ENCODE results near the gene HTR3A.

The HTR3A gene

DNA sequence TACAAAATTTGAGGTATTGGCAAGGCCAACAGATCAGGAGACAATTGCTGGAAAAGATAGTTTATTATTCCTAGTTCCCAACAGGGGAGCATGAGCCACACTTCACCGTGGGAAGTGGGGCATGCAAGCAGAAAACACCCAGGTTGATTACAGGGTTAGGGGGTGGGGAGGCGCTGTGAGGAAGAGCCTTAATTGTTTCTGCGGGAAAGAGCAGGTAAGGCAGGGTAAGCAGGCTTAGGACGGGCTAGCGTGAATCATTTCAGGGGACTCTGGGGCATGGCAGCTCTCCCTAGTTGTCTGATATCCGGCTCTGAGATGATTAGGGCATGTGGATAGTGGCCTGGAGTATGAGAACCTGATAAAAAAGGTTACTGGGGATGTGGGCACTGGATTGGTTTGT lies 20.7 kb upstream of the HTR3A start:
- H3K4me3 Mint-ChIP-seq: no peak overlapping the region
- H3K27ac Mint-ChIP-seq: no peak overlapping the region
- no peaks in the 10 kb centered on the region for H3K4me1 Mint-ChIP-seq (ENCODE audit: low read depth)
- no peaks in the 10 kb centered on the region for H3K36me3 Mint-ChIP-seq
- H3K9me3 Mint-ChIP-seq (ENCODE audit: low read depth): no peaks in the 10 kb centered on the region
- H3K27me3 Mint-ChIP-seq: peaks cover 10% of the 10 kb centered on the region

DNA sequence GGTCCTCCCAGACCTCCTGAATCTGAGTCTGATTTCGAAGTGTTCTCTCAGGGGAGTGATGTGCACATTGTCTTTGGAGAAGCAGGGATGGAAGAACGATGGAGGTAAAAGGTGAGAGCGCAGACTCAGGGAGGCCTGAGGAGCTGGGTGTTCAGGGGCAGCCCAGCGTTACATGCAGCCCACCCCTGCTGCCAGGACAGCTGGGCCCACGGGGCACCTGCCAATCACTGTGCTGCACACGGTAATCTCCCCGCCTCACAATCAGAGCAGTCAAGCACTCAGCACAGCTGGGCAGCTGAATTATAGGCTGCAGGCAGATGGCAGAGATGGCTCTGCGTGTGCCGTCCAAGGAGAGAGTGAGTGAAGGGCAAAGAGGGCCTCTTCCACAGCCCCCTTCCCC lies 17.9 kb upstream of the HTR3A start:
- Mint-ChIP-seq H3K9me3 (ENCODE audit: low read depth) (no peaks in the 10 kb centered on the region), H3K27ac (no peak overlapping the region), H3K4me1 (ENCODE audit: low read depth) (no peaks in the 10 kb centered on the region), H3K27me3 (peaks cover 10% of the 10 kb centered on the region), H3K36me3 (no peaks in the 10 kb centered on the region), H3K4me3 (no peak overlapping the region)

DNA sequence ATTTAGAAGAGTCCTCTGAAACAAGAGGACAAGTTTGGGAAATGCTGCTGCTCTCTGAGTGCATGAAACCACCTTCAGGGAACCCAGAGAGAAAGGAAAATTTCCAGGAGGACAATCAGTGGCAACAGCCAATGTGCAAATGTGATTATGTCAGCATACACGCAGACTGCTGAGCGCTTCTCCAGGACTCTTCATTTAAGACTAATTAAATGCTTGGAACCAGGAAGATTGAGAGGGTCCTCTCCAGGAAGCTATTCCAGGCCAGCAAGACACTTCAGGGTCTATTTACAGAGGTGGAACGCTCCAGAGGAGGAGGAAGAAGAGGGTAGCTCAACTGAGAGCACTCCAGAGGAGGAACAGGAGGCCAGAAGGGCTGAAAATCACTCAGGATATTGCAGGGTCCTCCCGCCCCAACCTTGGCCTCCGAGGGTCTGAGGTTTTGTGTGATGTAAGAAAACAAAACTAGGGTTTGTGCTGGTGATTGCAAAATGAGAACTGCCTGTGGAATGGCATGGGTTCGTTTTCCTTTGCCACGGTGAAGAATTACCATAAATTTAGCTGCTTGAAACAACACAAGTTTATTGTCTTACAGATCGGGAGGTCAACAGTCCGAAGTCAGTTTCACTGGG lies 14.1 kb upstream of the HTR3A start:
- Mint-ChIP-seq H3K27me3 (peaks cover 2% of the 10 kb centered on the region), H3K36me3 (no peaks in the 10 kb centered on the region), H3K27ac (no peak overlapping the region), H3K4me3 (no peak overlapping the region), H3K9me3 (ENCODE audit: low read depth) (no peaks in the 10 kb centered on the region), H3K4me1 (ENCODE audit: low read depth) (no peaks in the 10 kb centered on the region)

DNA sequence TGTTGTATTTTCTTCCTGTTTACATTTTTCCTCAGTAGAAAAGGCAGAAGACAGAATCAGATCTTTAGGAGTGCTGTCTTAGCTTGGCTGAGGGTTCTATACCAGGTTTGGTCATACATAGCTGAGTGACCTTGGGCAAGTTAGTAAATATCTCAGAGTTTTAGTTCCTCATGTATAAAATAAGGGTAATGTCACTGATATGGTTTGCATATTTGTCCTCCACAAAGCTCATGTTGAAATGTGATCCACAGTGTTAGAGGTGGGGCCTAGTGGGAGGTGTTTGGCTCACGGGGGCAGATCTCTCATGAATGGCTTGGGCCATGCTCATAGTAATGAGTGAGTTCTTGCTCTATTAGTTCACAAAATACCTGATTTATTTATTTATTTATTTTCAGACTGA lies 7.5 kb upstream of the HTR3A start:
- H3K9me3 Mint-ChIP-seq (ENCODE audit: low read depth): no peaks in the 10 kb centered on the region
- no peaks in the 10 kb centered on the region for H3K27me3 Mint-ChIP-seq
- H3K27ac Mint-ChIP-seq: no peak overlapping the region
- H3K36me3 Mint-ChIP-seq: no peaks in the 10 kb centered on the region
- no peak overlapping the region for H3K4me3 Mint-ChIP-seq
- no peaks in the 10 kb centered on the region for H3K4me1 Mint-ChIP-seq (ENCODE audit: low read depth)

DNA sequence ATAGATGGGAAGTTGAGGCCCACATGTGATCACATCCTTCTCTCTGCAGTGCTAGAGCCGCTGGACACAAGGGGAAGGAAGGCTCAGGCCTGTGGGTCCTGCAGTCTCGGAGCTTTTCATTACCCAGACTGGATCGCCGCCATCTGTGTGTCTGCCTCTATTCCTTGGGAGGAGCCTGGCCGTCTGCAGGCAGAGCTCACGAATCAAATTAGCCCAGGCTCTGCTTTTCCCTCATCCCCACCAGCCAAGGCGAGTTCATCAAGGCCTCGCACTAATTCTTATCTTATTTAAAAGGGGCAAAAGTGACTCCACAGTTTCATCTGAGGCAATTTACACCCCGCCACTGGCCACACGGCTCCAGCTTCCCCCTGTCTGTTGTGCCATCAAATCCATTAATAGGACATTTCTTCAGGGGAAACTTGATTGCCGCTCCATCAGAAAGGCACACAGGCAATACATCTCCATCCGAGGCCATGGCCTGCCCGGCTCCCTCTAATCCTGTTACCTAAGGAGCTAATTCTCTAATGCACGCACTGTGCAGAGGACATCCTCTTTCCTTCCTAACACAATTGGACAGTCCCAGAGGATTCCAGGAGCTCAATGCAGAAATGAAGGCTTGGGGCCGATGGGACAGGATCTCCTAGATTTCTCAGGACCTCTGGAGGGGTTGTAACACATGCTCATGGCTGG lies 3.3 kb upstream of the HTR3A start:
- Mint-ChIP-seq H3K36me3 (no peaks in the 10 kb centered on the region), H3K27ac (no peak overlapping the region), H3K27me3 (no peaks in the 10 kb centered on the region), H3K4me1 (ENCODE audit: low read depth) (no peaks in the 10 kb centered on the region), H3K4me3 (no peak overlapping the region), H3K9me3 (ENCODE audit: low read depth) (no peaks in the 10 kb centered on the region)

DNA sequence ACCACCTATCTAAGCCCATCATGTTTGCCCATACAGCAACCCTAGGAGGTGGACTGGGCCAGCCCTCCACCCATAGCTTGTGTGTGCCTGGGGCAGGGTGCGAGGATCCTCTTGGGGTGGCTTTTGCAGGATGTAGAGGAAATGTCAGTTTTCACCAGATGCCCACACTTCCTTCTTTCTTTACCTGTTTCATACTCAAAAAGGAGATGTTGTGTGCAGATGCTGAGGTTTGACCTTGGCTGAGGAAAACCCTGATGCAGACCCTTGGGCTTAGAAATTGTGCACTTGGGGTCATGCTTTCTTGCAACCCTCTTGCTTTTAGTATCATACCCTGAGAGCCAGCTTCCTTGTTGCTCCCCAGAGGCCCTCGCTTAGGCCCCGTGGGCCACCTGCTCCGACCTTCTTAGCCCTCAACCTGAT lies 2.2 kb downstream of the HTR3A start:
- Mint-ChIP-seq H3K27ac (no peak overlapping the region), H3K4me3 (no peak overlapping the region), H3K9me3 (ENCODE audit: low read depth) (no peaks in the 10 kb centered on the region), H3K27me3 (peaks cover 2% of the 10 kb centered on the region), H3K4me1 (ENCODE audit: low read depth) (no peaks in the 10 kb centered on the region), H3K36me3 (no peaks in the 10 kb centered on the region)

DNA sequence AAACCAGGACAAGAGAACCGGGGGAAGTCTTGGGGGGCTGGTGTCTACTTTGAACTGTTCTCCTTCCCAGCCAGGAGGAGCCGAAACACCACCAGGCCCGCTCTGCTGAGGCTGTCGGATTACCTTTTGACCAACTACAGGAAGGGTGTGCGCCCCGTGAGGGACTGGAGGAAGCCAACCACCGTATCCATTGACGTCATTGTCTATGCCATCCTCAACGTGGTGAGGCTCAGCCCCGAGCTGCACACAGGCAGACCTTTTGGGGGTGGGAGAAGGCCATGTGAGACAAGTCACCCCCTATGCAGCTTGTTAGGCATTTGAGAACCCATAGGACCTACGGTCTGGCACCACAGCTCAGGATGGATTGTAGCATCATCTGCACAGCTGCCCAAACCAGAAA lies 2.8 kb downstream of the HTR3A start:
- H3K9me3 Mint-ChIP-seq (ENCODE audit: low read depth): no peaks in the 10 kb centered on the region
- no peaks in the 10 kb centered on the region for H3K4me1 Mint-ChIP-seq (ENCODE audit: low read depth)
- H3K27ac Mint-ChIP-seq: no peak overlapping the region
- H3K36me3 Mint-ChIP-seq: no peaks in the 10 kb centered on the region
- H3K4me3 Mint-ChIP-seq: no peak overlapping the region
- peaks cover 2% of the 10 kb centered on the region for H3K27me3 Mint-ChIP-seq

DNA sequence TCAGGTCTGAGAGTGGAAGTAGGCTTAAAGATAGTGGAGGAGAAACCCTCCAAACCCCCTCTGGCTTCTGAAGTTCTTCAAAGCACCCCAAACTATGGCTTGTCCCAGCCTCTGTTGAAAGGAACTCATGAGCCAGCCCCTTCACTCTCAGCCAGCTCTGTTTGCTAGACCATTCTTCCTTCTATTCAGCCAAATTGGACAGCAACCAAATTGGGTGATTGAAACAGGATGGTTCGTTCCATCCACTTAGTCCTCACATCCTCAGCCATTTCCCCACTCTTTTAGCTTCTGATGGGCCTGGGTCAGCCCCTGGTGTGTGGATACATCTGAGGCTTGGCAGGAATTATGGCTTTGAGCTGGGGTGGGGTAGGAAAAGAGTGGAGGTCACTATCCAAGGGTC lies 4.5 kb downstream of the HTR3A start:
- no peak overlapping the region for H3K4me3 Mint-ChIP-seq
- H3K36me3 Mint-ChIP-seq: no peaks in the 10 kb centered on the region
- H3K4me1 Mint-ChIP-seq (ENCODE audit: low read depth): no peaks in the 10 kb centered on the region
- H3K27ac Mint-ChIP-seq: no peak overlapping the region
- H3K9me3 Mint-ChIP-seq (ENCODE audit: low read depth): no peaks in the 10 kb centered on the region
- H3K27me3 Mint-ChIP-seq: peaks cover 2% of the 10 kb centered on the region

DNA sequence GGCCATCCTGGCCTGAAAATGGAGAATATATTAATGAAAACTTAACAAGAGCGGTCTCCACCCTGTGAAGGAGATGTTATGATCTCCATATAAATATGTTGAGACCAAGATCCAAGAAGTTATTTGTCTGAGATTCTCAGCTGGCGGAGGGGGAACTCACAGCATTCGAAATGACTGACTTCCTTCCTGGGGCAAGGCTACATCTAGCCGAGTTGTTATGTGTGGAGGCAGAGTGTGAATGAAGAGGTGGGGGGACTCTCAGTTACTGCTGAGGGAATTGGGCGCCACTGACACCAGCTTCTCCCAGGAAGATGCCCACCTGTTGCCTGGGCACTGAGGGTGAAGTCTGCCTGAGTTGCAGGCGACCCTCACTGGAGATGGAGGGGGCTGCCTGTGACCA lies 5.9 kb downstream of the HTR3A start:
- Mint-ChIP-seq H3K9me3 (ENCODE audit: low read depth) (no peaks in the 10 kb centered on the region), H3K36me3 (no peaks in the 10 kb centered on the region), H3K27me3 (peaks cover 4% of the 10 kb centered on the region), H3K4me3 (no peak overlapping the region), H3K4me1 (ENCODE audit: low read depth) (no peaks in the 10 kb centered on the region), H3K27ac (no peak overlapping the region)

DNA sequence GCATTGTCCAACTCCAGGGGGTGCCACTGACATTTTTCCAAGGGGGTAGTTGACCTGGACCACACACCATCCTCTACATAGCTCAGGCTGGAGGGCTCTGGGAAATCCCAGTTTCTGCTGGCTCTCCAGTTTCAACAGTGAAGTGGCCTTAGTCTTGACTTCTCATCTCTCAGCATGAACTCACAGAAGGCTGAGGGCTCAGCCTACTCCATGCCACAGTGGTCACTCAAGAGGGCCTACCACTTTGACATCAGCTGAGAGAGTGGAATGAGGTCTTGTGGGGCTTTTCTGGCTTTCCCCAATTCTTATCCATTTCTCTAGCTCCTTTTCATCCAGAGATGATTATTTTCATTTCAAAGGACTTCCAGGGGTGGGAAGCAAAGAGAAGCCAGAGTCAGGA lies 7.4 kb downstream of the HTR3A start:
- no peak overlapping the region for H3K4me3 Mint-ChIP-seq
- H3K36me3 Mint-ChIP-seq: no peaks in the 10 kb centered on the region
- H3K9me3 Mint-ChIP-seq (ENCODE audit: low read depth): no peaks in the 10 kb centered on the region

DNA sequence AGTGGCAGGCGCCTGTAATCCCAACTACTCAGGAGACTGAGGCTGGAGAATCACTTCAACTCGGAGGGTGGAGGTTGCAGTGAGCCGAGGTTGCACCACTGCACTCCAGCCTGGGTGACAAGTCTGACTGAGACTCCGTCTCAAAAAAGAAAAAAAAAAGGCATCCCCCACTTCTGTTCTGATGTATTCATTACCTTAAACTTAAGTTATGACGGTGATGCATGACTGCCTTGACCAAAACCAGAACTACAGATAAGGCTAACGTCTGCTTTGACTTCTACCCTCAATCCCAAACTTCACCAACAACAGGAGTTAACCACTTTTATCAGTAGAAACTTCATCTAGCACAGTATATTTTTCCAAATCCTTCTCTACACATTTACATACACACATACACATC lies 9.9 kb downstream of the HTR3A start:
- Mint-ChIP-seq H3K27me3 (peaks cover 4% of the 10 kb centered on the region), H3K4me1 (ENCODE audit: low read depth) (no peaks in the 10 kb centered on the region), H3K36me3 (no peaks in the 10 kb centered on the region), H3K9me3 (ENCODE audit: low read depth) (no peaks in the 10 kb centered on the region), H3K4me3 (no peak overlapping the region), H3K27ac (no peak overlapping the region)

More for the DNA sequence above, 7.4 kb downstream of the HTR3A start:
- Mint-ChIP-seq H3K4me1 (ENCODE audit: low read depth) (no peaks in the 10 kb centered on the region), H3K27me3 (peaks cover 4% of the 10 kb centered on the region), H3K27ac (no peak overlapping the region)

DNA sequence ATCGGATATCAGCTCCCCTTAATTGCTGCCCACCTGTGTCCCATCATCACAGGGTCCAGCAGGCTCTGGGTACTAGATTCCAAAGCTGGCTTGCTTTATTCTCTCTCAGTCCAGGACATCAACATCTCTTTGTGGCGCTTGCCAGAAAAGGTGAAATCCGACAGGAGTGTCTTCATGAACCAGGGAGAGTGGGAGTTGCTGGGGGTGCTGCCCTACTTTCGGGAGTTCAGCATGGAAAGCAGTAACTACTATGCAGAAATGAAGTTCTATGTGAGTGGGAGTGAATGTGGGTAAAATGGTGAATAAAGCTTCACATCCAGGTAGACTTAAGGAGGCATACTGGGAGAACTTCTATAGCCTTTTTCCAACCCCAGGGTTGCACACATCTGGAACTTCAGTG lies 11.0 kb downstream of the HTR3A start:
- Mint-ChIP-seq H3K4me3 (no peak overlapping the region), H3K4me1 (ENCODE audit: low read depth) (no peaks in the 10 kb centered on the region), H3K36me3 (no peaks in the 10 kb centered on the region), H3K9me3 (ENCODE audit: low read depth) (no peaks in the 10 kb centered on the region), H3K27ac (no peak overlapping the region), H3K27me3 (peaks cover 2% of the 10 kb centered on the region)

DNA sequence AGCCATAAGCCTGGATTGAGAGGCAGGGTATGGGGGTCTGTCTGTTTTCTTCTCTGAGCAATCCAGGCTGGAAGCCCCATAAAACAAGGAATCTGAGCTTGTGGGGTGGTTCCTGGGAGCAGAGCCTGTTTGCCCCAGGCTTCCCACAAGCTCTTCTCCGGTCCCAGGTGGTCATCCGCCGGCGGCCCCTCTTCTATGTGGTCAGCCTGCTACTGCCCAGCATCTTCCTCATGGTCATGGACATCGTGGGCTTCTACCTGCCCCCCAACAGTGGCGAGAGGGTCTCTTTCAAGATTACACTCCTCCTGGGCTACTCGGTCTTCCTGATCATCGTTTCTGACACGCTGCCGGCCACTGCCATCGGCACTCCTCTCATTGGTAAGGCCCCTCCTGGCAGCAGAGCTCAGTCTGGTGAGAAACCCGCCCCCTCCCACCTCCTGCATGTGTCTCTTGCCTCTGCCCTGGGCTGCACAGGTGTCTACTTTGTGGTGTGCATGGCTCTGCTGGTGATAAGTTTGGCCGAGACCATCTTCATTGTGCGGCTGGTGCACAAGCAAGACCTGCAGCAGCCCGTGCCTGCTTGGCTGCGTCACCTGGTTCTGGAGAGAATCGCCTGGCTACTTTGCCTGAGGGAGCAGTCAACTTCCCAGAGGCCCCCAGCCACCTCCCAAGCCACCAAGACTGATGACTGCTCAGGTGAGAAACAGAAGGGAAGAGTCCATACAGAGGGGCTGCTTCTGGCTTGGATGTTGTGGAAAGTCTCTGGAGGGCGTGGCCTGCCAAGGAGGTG lies 11.6 kb downstream of the HTR3A start:
- Mint-ChIP-seq H3K4me3 (no peak overlapping the region), H3K27me3 (peaks cover 3% of the 10 kb centered on the region), H3K9me3 (ENCODE audit: low read depth) (no peaks in the 10 kb centered on the region), H3K36me3 (no peaks in the 10 kb centered on the region), H3K4me1 (ENCODE audit: low read depth) (no peaks in the 10 kb centered on the region), H3K27ac (no peak overlapping the region)

DNA sequence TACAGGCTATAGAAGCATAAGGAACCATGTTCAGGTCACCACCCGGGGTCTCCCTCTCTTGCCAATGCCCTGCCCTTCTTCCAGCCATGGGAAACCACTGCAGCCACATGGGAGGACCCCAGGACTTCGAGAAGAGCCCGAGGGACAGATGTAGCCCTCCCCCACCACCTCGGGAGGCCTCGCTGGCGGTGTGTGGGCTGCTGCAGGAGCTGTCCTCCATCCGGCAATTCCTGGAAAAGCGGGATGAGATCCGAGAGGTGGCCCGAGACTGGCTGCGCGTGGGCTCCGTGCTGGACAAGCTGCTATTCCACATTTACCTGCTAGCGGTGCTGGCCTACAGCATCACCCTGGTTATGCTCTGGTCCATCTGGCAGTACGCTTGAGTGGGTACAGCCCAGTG lies 14.5 kb downstream of the HTR3A start:
- H3K36me3 Mint-ChIP-seq: no peaks in the 10 kb centered on the region
- H3K27ac Mint-ChIP-seq: no peak overlapping the region
- no peaks in the 10 kb centered on the region for H3K9me3 Mint-ChIP-seq (ENCODE audit: low read depth)
- H3K27me3 Mint-ChIP-seq: peaks cover 14% of the 10 kb centered on the region
- no peaks in the 10 kb centered on the region for H3K4me1 Mint-ChIP-seq (ENCODE audit: low read depth)
- no peak overlapping the region for H3K4me3 Mint-ChIP-seq

DNA sequence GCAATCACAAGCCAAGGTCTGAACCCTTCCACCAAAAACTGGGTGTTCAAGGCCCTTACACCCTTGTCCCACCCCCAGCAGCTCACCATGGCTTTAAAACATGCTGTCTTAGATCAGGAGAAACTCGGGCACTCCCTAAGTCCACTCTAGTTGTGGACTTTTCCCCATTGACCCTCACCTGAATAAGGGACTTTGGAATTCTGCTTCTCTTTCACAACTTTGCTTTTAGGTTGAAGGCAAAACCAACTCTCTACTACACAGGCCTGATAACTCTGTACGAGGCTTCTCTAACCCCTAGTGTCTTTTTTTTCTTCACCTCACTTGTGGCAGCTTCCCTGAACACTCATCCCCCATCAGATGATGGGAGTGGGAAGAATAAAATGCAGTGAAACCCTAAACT lies 15.0 kb downstream of the HTR3A start:
- Mint-ChIP-seq H3K27me3 (peaks cover 13% of the 10 kb centered on the region), H3K36me3 (no peaks in the 10 kb centered on the region), H3K4me1 (ENCODE audit: low read depth) (no peaks in the 10 kb centered on the region), H3K9me3 (ENCODE audit: low read depth) (no peaks in the 10 kb centered on the region), H3K4me3 (no peak overlapping the region), H3K27ac (no peak overlapping the region)
